ENCODE data around the gene GULP1.
"Not testable (repeated sequence)": the region's sequence is repeated elsewhere in the genome, so short reads cannot be mapped to it uniquely, and the experiment has no call there.

Gene GULP1

DNA sequence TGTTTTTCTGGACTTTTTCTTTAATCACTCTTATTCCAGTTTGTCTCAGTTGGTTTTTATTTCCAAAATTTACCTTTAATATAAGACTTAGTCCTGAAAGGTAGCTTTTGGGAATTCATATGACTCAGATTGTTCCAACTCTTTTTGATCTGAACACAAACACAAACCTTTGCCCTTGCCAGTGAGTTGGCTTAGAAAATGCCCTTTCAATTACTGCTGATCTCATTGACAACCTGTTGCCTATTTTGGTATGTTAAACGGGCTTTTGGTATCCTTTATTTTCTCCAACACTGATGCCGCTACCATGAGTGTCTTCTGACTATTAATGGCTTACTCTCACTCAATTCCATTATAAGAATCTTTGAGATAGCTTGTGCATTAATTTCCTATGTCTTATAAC lies 143.4 kb downstream of the GULP1 start:
- DNase-seq = no peak

DNA sequence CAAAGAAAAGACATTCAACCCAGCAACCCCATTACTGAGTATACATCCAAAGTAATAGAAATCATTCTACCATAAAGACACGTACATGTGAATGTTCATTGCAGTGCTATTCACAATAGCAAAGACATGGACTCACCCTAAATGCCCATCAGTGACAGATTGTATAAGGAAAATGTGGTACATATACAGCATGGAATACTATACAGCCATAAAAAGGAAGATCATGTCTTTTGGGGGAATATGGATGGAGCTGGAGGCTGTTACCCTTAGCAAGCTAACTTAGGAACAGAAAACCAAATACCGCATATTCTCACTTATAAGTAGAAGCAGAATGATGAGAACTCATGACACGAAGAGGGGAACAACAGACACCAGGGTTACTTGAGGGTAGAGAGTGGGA lies 145.9 kb downstream of the GULP1 start:
- DNase-seq = no peak

DNA sequence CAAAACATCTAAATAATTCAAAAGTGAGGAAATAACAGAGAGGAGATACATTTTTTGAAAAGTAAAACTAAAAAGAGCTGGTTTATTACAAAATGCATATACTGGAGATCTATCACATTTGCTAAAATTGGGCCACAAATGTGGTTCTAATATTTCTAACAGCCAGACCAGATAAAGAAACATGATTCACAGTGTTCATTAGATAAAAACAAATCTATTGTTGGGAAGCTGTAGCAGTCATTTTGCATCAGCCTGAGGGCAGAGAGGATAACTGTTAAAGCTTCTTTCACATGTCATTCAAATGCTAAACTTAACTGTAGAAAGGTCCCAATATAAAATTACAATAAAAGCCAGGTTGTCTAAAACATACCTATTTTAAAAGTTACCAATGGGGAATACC lies 148.3 kb downstream of the GULP1 start:
- no peak for DNase-seq

DNA sequence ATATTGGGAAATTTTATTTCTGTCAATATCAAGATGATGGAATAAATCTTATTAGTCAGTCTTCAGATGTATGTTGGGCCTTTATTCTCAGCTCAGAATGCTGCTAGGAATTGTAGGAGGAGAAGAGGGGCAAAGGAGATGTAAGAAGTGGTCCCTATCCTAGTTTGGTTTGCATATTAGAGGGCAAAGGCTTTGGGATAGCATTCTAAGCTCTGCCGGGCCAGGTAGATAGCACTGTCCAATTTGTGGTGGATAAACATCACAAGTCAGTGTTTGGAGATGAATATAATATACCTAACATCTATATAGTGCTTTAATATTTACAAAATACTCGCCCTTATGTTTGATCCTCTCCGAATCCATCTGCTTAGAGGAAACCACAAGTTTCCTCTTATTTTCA lies 149.2 kb downstream of the GULP1 start:
- DNase-seq = no peak

DNA sequence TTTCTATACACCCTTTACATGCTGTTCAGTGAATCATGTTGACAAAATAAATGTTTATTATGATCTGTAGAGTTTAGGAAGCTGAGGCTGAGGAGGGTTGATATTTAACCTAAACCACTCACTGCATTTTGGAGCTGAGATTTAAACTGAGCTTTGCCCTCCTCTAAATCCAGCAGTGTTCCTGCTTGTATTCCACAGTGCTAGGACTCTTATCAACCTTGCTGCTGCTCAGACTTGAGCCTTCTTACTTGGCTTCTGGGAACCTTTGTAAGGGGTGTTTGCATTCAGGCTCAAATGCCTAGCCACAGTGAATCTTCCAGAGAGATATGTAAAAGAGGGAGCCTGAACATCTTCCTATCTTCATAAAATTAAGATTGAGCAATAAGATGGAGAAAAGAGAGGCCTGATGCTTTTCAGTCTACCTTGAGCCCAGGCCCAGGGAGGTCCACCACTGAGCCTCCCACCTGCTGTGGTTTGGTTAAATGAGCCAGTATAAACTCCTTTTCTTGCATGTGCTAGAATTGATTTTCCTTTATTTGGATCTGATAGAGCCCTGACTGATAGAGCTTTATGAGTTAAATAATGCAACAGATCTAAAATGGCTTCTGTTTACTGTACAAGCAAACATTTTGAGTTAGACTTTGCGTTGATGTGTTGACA lies 149.7 kb downstream of the GULP1 start:
- DNase-seq = no peak

DNA sequence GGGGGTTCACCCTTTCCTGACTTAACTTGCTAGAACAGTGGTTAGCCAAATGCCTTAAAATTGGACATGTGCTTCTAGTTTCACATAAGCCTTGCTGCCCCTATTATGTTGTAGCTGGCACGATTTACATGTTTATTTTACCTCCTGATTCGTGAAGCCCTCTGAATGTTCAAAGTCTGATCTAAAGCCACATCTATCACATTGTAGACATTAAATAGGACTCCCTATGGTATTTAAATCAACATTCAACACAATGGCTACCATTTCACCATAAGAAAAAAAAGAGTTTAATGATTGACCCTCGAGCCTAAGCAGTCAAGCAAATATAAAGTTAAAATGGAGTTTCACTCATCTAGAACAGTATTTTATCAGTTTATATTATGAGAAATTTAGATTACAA lies 151.5 kb downstream of the GULP1 start:
- no peak for DNase-seq

DNA sequence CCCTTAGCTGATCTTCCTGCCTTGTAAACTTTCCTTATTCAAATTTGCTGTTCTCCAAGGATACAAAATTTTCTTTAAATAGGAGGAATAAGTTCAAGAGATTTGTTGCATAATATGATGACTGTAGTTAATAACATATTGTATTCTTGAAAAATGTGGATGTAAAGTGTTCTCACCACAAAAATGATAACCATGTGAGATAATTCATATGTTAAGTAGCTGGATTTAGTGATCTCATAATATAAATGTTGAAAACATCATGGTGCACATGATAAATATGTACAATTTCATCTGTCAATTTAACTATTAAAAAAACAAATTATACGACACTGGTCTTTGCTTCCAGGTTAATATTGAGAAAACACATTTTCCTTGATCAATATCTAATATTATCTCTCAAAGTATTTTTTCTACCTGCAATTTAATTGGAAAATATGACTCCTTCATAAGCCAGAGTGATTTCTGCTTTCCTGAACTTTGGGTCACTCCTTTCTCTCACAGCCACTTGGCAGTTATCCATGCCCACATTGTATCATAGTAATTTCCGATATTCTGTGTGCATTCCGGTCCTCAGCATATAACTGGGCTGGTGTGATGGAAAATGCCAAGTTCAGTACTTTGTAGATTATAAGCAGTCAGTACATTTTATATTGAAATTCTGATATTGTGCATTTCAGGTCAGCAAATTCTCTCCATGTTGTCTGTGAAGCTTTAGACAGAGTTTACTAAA lies 152.6 kb downstream of the GULP1 start:
- no peak for DNase-seq

DNA sequence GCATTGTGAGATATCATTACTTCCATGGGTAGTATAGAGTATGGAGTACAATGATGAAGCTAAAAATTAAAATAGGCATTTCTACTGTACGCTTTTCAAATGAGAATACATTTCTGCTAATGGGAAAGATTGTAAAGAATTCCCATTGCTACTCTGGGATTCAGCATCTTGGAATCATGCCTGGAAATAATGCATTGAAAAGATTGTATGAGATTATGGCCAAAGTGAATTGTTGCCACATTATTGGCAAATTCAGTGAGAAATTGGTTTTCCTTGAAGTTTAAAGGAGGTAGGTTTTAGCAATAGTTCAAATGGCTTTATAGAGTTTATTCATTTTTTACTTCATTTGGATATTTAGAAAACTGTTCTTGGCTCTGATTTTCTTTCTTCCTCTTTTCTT lies 157.9 kb downstream of the GULP1 start:
- DNase-seq = no peak

DNA sequence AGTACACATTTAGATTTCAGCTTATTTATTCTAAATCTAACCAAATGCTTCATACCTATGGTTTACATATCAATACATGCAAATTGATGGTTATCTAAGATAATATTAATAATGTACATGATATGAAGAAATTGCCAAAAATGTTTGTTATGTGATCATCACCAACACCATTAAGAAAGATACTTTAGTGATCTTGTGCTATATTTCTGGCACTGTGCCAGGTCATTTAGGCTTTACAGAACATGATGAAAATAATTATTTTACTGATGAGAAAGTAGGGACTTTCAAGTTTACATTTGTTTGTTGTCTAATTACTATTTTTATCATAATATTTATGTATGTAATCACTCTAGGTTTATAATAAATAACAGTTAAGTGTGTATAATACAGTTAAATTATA lies 158.3 kb downstream of the GULP1 start:
- no peak for DNase-seq

DNA sequence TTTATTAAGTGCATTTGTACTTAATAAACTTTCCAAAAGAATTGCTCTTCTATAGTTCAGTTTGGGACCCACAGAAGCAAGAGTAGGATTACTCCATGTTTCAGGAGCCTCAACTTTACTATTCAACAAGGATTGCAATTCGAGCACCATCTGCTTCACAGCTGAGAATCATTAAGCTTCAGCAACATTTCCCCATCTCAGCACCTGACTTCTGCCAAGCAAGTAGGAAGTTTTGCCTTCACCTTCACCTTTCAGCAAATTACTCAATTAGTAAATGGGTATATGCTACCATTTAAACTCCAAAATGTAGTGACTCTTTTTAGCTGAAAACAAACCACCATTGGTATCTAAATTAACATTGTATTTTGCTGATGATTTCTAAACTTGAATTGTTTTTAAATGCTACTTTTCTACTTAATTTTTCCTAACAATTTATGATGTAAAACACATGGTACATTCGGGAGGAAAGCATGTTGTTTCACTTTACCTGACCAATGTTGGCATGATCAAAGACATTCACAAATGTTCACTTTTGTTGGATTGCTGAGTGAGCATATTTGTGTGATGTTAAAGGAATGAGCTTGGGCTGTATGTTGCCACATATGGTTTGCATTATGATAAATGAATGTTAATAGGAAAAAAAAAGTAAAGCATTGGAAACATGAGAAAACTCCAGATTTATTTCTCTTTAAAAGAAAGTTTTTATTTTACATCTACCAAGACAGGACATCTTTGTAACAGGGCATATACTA lies 159.2 kb downstream of the GULP1 start:
- DNase-seq = no peak

DNA sequence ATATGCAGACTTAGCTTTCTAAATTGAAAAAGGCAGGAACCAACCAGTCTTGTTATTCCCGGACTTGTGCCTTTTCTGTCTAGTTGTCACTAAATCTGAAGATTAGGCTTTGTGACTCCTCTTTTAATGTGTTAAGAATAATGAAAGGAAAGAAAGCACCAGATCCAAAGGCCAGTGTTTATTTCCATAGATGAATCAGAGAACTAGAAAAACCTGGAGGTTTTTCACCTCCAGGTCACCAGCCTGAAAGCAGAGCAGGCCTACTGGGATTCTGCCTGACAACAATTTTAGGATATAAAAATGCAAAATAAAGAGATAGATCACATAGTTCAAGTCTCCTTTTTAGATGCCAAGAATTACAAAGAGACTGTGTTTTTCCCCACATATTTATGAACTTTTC lies 160.4 kb downstream of the GULP1 start:
- no peak for DNase-seq

DNA sequence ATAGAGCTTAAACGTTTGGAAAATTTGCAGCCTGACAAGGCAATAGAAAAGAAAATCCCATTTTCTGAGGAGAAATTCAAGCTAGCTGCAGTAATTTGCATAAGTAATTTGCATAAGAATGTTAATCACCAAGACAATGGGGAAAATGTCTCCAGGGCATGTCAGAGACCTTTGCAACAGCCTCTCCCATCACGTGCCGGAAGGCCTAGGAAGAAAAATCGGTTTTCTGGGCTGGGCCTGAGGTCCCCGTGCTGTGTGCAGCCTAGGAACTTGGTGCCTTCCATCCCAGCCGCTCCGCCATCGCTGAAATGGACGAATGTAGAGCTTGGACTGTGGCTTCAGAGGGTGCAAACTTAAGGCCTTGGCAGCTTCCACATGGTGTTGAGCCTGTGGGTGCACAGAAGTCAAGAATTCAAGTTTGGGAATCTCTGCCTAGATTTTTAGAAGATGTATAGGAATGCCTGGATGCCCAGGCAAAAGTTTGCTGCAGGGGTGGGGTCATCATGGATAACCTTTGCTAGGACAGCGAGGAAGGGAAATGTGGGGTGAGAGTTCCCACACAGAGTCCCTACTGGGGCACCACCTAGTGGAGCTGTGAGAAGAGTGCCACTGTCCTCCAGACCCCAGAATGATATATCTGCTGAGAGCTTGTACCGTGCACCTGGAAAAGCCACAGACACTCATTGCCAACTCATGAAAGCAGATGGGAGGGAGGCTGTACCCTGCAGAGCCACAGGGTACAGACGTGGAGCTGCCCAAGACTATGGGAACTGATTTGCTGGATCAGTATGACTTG lies 164.6 kb downstream of the GULP1 start:
- DNase-seq = no peak

DNA sequence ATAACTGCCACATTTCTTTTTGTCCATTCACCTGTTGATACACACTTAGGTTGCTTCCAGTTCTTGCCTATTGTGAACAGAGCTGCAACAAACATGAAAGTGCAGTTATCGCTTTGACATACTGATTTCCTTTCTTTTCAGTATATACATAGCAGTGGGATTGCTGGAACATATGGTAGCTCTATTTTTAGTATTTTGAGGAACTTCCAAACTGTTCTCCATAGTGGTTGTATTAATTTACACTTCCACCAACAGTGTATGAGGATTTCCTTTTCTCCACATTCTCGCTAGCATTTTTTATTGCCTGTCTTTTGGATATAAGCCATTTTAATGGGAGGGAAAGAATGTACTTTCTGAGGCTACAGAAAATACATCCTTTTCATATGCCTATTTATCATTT lies 167.4 kb downstream of the GULP1 start:
- DNase-seq = no peak

DNA sequence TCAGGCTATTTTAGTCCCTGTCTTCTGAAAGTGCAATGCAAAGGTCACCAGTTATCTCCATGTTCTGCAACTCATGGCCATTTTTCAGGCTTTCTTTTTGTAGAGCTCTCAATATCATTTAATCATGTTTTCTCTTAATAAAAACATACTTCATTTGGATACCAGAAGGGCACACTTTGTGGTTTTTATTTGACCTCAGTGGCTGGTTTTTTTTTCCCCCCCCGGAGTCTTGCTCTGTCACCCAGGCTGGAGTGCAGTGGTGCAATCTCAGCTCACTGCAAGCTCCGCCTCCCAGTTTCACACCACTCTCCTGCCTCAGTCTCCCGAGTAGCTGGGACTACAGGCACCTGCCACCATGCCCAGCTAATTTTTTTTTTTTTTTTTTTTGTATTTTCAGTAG lies 174.4 kb downstream of the GULP1 start:
- not testable (repeated sequence) for DNase-seq

DNA sequence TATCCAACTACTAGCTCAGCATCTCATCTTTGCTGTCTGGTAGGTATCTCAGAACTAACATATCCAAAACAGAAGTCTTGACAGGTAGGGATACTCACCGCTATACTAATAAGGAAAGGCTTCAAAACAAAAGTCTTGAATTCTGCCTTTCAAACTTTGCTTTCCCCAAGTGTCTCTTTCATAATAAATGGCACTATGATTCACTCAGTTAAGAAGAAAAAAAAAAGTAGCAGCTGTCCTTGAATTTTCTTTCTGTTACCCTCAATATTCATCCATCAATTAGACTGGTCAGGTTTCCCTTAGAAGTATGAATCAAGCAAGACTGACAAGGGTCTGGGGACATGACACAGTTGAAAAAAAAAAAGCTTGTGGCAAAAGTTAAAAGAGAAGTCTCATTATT lies 175.1 kb downstream of the GULP1 start:
- no peak for DNase-seq

DNA sequence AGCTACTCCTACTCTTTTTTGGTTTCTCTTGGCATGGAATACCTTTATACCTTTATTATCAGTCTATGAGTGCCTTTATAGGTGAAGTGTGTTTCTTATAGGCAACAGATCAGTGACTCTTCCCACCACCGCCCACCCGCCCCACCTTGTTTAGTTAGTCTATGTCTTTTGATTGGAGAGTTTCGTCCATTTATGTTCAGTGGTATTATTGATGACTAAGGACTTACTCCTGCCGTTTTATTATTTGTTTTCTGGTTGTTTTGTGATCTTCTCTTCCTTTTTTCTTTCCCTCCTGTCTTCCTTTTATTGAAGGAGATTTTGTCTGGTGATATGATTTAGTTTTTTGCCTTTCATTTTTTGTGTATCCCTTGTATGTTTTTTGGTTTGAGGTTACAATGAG lies 179.5 kb downstream of the GULP1 start:
- DNase-seq = no peak

DNA sequence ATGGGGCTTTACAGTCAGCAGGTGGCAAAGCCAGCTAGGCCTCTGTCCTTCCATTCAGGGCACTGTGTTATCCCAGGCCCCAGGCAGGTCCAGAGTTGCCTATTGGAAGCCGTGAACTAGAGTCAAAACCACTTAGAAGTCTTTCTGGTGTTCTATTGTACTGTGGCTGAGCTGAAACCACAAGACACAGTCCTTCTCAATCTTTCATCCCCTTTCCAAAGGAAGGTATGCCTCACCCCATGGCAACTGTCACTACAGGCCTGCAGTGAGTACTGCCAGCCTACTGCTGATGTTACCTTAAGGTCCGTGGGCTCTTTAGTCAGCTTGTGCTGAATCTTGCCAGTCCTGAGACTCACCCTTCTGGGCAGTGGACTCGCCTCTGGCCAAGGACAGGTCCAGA lies 181.6 kb downstream of the GULP1 start:
- no peak for DNase-seq

DNA sequence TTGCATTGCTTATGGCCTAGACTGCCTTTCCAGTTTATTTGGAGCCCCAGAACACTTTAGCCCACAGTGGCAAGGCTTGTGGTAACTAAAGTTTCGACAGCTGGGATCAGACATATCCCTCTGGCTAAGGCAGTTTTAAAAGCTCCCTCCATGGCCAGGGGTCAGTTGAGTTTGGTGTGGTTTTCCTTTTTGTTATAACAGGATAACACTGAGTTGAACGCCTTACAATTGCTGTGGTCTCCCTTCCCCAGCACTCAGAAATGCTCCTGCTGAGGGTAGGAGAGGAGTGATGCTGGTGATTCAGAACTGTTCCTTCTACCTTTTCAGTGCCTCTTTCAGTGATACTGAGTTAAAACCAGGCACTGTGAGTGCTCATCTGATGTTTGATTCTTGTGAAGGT lies 182.6 kb downstream of the GULP1 start:
- no peak for DNase-seq

DNA sequence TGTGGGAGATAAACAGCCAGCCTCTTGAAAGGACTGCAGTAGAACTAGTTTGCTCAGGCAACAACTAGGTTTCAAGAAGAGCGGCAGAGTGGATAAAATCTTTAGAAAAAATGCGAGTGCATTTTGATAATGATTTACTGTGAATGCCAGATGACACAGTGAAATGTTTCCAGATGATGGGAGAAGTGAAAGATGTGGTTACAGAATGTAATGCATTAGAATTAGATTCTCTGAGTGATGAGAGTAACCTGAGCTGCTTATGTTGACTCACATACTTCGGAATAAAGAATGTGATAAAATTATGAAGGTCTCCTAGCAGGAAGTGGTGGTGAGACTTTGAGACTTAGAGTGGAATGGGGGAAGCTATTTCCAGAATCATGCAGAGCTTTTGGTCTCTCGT lies 184.3 kb downstream of the GULP1 start:
- DNase-seq = no peak

DNA sequence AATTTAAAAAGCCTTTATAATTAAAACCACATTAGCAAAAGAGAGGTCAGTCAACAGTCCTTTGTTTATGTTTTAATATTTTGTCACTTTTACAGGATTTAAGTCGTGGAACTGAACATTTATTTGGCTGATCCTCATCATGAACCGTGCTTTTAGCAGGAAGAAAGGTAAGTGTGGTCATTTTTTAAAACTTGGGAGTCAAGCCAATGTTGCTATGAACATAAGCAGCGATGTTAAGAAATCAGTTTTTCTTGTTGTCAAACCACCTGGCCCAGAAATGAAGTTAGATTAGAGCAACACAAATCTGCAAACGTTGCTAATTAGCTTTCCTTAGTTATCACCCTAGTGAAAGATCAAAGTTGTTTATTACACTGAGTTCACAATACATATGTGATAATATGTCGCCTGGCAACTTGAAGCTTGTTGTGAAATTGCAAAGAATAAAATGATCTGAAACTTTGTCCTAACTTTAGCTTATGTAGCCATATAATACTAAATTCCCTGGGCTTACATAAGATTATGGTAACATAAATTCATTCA lies 186.0 kb downstream of the GULP1 start:
- no peak for DNase-seq

DNA sequence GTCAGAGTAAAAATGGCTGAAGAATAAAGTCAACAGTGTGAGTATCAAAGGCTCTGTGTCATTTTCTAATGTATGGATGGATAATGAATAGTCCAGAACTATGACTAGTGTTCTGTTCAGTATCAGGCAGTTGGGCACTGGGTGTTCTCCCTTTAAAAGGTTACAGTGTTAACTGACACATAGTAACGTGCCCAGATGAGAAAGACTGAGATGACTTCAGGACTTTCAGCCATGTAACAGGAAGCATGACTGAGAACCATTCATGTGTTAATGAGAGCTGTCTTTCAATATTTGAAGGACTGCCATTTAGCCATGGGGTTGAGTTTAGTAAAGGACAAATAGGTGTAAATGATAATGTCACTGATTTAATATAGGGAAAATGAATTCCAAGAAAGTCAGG lies 187.1 kb downstream of the GULP1 start:
- no peak for DNase-seq

DNA sequence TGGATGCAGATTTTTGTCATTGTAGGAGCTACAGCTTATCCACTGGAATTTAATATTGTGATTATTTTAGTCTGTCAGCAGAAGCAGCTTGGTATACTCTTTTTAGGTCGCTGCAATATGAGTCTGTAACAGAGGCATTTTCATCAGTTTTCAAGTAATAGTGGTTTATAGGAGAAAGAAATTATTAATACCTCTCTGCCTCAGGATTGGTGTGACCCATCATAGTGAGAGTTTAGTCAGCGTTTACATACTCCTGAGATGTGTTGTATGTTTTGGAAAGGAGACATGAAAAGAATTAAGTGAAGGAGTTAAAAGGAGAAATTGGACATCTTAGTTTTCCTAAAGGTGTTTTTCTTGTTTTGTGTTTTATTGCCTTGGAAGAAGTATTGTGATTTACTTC lies 189.8 kb downstream of the GULP1 start:
- no peak for DNase-seq

DNA sequence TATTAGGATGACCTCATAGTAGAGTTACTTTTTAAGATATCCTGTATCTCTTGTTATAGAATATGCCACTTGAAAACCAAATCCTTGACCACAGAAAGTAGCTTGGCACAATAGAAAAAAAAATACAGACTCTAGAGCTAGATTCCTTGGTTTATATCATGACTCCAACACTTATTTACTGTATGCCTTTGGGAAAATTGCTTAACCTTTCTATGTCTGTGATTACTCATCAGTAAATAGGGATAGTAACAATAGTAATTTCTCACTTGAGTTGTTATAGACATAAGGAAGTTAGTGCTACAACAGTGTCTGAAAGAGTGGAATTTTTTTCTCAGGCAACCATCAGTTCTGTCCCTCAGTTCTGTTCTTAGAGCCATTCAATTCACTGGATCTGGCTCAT lies 193.8 kb downstream of the GULP1 start:
- DNase-seq = no peak
